Head of caudate nucleus (tissue), 42 donors: ENCODE results near the gene LUZP1.
"Not testable (repeated sequence)": the region's sequence is repeated elsewhere in the genome, so short reads cannot be mapped to it uniquely, and the experiment has no call there.

Experiments used
- DNase-seq, 42 donors: peaks; one replicate each; pipeline versions ENCODE4 v3.0.0 to v3.0.0-alpha.2; 2020 to 2021; ENCODE audit warnings: mixed read lengths in 7 of 42
- intact Hi-C: fragments of 100-400 bp; cut with DNase I; formaldehyde crosslinking; loops from one replicate; pipeline ENCODE4 v1.15.0; 2022

LUZP1 gene

GRCh38 chr1:23193391-23194118 lies 24.9 kb upstream of the LUZP1 start:
- intact Hi-C loops = no loop called here
- no peak for DNase-seq

- no peak for DNase-seq
- intact Hi-C loops = no loop called here
These were observed 22.5 kb upstream of the LUZP1 start for GRCh38 chr1:23191199-23191598.

- DNase-seq = not testable (repeated sequence)
- intact Hi-C loops = loop anchor here (10.0 kb wide), 1 partner anchor 214 kb away; the partner anchor contains the start of gene LACTBL1
These were observed 20.3 kb upstream of the LUZP1 start for GRCh38 chr1:23188936-23189452.

- no peak for DNase-seq
- intact Hi-C loops = loop anchor here (10.0 kb wide), 1 partner anchor 214 kb away; the partner anchor contains the start of gene LACTBL1
These were observed 19.8 kb upstream of the LUZP1 start for GRCh38 chr1:23188434-23188884.

- intact Hi-C loops = loop anchor here (10.0 kb wide), 1 partner anchor 213 kb away; the partner anchor contains the start of gene LACTBL1
These were observed 19.0 kb upstream of the LUZP1 start for GRCh38 chr1:23187637-23188036.

GRCh38 chr1:23185381-23185780 lies 16.7 kb upstream of the LUZP1 start:
- DNase-seq = no peak
- intact Hi-C loops = loop anchor here (2.0 to 10.0 kb wide), 2 partner anchors 87 to 211 kb away; partner anchors contain the start of gene LACTBL1

More at GRCh38 chr1:23187637-23188036, 19.0 kb upstream of the LUZP1 start:
- DNase-seq = no peak

GRCh38 chr1:23184212-23184934 lies 15.7 kb upstream of the LUZP1 start:
- intact Hi-C loops = loop anchor here (2.0 to 10.0 kb wide), 2 partner anchors 86 to 210 kb away; partner anchors contain the start of gene LACTBL1

GRCh38 chr1:23179862-23180261 lies 11.2 kb upstream of the LUZP1 start:
- intact Hi-C loops = loop anchor here (10.0 kb wide), 1 partner anchor 205 kb away; the partner anchor contains the start of gene LACTBL1
- DNase-seq = no peak

More at GRCh38 chr1:23184212-23184934, 15.7 kb upstream of the LUZP1 start:
- DNase-seq = peak in 28 of 42 donors; percentile 13 to 73 (median 36)

- intact Hi-C loops = no loop called here
- no peak for DNase-seq
These were observed 10.3 kb upstream of the LUZP1 start for GRCh38 chr1:23178950-23179349.

- intact Hi-C loops = no loop called here
These were observed 9.8 kb upstream of the LUZP1 start for GRCh38 chr1:23178414-23178813.

GRCh38 chr1:23177438-23178380 lies 9.1 kb upstream of the LUZP1 start:
- intact Hi-C loops = no loop called here
- peak; percentile 22 to 82 (median 66) for DNase-seq

More at GRCh38 chr1:23178414-23178813, 9.8 kb upstream of the LUZP1 start:
- no peak for DNase-seq

GRCh38 chr1:23177031-23177430 lies 8.4 kb upstream of the LUZP1 start:
- intact Hi-C loops = no loop called here
- DNase-seq = peak in 1 of 42 donors; percentile 14

GRCh38 chr1:23174426-23175110 lies 5.9 kb upstream of the LUZP1 start:
- DNase-seq = no peak
- intact Hi-C loops = no loop called here

- DNase-seq = peak in 1 of 42 donors; percentile 13
- intact Hi-C loops = no loop called here
These were observed 2.6 kb upstream of the LUZP1 start for GRCh38 chr1:23171181-23171755.

- intact Hi-C loops = no loop called here
- peak in 33 of 42 donors; percentile 15 to 63 (median 36) for DNase-seq
These were observed 1.2 kb upstream of the LUZP1 start for GRCh38 chr1:23169727-23170335.

- DNase-seq = no peak
- intact Hi-C loops = no loop called here
These were observed 529 bp upstream of the LUZP1 start for GRCh38 chr1:23169195-23169575.

- intact Hi-C loops = no loop called here
- DNase-seq = peak in 28 of 42 donors; percentile 11 to 59 (median 28)
These were observed 594 bp downstream of the LUZP1 start for GRCh38 chr1:23168079-23168444.
